Measurements from ENCODE around the gene FBXO4.

DNA sequence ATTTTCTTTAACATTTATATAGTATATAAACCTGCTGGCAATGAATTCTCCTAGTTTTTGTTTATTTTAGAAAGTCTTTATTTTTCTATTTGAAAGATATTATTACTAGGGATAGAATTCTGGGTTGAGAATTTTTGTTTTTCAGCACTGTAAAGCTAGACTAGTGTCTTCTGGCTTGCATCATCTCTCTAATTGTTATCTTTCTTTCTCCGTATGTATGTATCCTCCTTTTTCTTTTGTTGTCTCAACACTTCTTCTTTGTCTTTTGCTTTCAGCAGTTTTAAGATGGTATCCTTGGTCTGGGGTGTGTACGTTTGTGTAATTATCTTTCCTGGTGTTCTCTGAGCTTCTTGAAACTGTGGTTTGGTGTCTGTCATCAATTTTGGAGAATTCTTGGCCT lies 48.8 kb downstream of the FBXO4 start:
- TF ChIP-seq GATA3 (IDR thresholded peaks at IDR 0.05; ENCODE audit: low read depth, low read length) (no peak), GATA2 (IDR thresholded peaks at IDR 0.05; ENCODE audit: low read depth, low read length) (no peak)
